ENCODE data around the gene FUT1. TPM values are rescaled to one million over a fixed set of nuclear protein-coding genes. Genes with fewer than 3 reads are reported as not detected.

FUT1 gene
- total and polyA plus RNA-seq, 2 donors (not counting 1 experiment from before 2014, with no cell fraction given) = not detected

- peaks cover 7% of the 10 kb centered on the region in 2 donors for H3K4me1 ChIP-seq (ENCODE audit: control insufficient read depth in 2 of 2, insufficient read depth in 2 of 2, low read length in 2 of 2)
- H2AFZ ChIP-seq (ENCODE audit: insufficient read depth, low read depth, low read length, poor library complexity, severe bottlenecking) = no peak overlapping the region
- WGBS (ENCODE audit: insufficient coverage) = 96% methylated on average over 12 of the region's 14 CpGs
- no peak overlapping the region for H3K9ac ChIP-seq (ENCODE audit: low read length)
- H3K9me3 Mint-ChIP-seq (ENCODE audit: insufficient read depth) = no peaks in the 10 kb centered on the region
- POLR2A ChIA-PET = no interaction called here
- H3K27me3 Mint-ChIP-seq = peaks cover 35% of the 10 kb centered on the region
- peaks cover 0 to 45% (median 14%) of the 10 kb centered on the region in 4 experiments for H3K27me3 ChIP-seq (replicated peaks in 1 of 4; ENCODE audit: control extremely low read depth in 1 of 4, control insufficient read depth in 3 of 4, insufficient read depth in 4 of 4, low read length in 3 of 4)
- H3K4me1 Mint-ChIP-seq = peaks cover 7% of the 10 kb centered on the region
- peaks cover 0 to 5% (median 0%) of the 10 kb centered on the region in 3 donors for H3K9me3 ChIP-seq (ENCODE audit: control extremely low read depth in 1 of 3, control insufficient read depth in 2 of 3, insufficient read depth in 1 of 3, low read length in 2 of 3)
- intact Hi-C loops (cut with micrococcal nuclease) = no loop called here
- H3K4me2 ChIP-seq (replicated peaks; ENCODE audit: low read depth, low read length, poor library complexity, severe bottlenecking) = no peak overlapping the region
- no peaks in the 10 kb centered on the region for H3K36me3 ChIP-seq (replicated peaks in 1 of 2; ENCODE audit: control extremely low read depth in 1 of 2, control insufficient read depth in 1 of 2, extremely low read depth in 1 of 2, insufficient read depth in 2 of 2, low read length in 1 of 2)
- no peaks in the 10 kb centered on the region for H4K20me1 ChIP-seq (ENCODE audit: control insufficient read depth, insufficient read depth, low read length, poor library complexity, severe bottlenecking)
- no peak overlapping the region for H3K4me3 ChIP-seq (ENCODE audit: control extremely low read depth in 1 of 5, extremely low read depth in 1 of 5, insufficient read depth in 1 of 5, low read depth in 2 of 5, low read length in 4 of 5)
- H3K79me2 ChIP-seq (ENCODE audit: control insufficient read depth, insufficient read depth, low read length) = no peaks in the 10 kb centered on the region
- DNase-seq = no peak
- no peak overlapping the region for H3K4me3 Mint-ChIP-seq
- TF ChIP-seq CTCF (IDR thresholded peaks at IDR 0.05) = no peak
- no peak for TF ChIP-seq EZH2 (IDR thresholded peaks at IDR 0.05; ENCODE audit: borderline replicate concordance, insufficient read depth, low read depth, low read length, poor library complexity, severe bottlenecking)
- no peak overlapping the region for H3K27ac Mint-ChIP-seq
- H3K27ac ChIP-seq (ENCODE audit: low read length in 2 of 2) = no peak overlapping the region
- ATAC-seq (ENCODE audit: low read depth) = no peak
- CTCF ChIA-PET = no interaction called here
Measured at GRCh38 chr19:48757741-48758144, 5.3 kb upstream of the FUT1 start.

- intact Hi-C loops (cut with micrococcal nuclease) = no loop called here
- H3K9ac ChIP-seq (ENCODE audit: low read length) = no peak overlapping the region
- ATAC-seq (ENCODE audit: low read depth) (no peak), DNase-seq (no peak)
- peaks cover 0 to 46% (median 17%) of the 10 kb centered on the region in 4 experiments for H3K27me3 ChIP-seq (replicated peaks in 1 of 4; ENCODE audit: control extremely low read depth in 1 of 4, control insufficient read depth in 3 of 4, insufficient read depth in 4 of 4, low read length in 3 of 4)
- peaks cover 12 to 13% of the 10 kb centered on the region in 2 donors for H3K4me1 ChIP-seq (ENCODE audit: control insufficient read depth in 2 of 2, insufficient read depth in 2 of 2, low read length in 2 of 2)
- H3K27ac ChIP-seq (ENCODE audit: low read length in 2 of 2) = no peak overlapping the region
- H3K4me3 ChIP-seq (ENCODE audit: control extremely low read depth in 1 of 5, extremely low read depth in 1 of 5, insufficient read depth in 1 of 5, low read depth in 2 of 5, low read length in 4 of 5) = no peak overlapping the region
- Mint-ChIP-seq H3K27me3 (peaks cover 35% of the 10 kb centered on the region), H3K4me1 (peaks cover 8% of the 10 kb centered on the region), H3K4me3 (no peak overlapping the region), H3K27ac (no peak overlapping the region), H3K9me3 (ENCODE audit: insufficient read depth) (no peaks in the 10 kb centered on the region)
- no peak overlapping the region for H3K4me2 ChIP-seq (replicated peaks; ENCODE audit: low read depth, low read length, poor library complexity, severe bottlenecking)
- 88% methylated on average over 12 of the region's 12 CpGs for WGBS (ENCODE audit: insufficient coverage)
- TF ChIP-seq EZH2 (IDR thresholded peaks at IDR 0.05; ENCODE audit: borderline replicate concordance, insufficient read depth, low read depth, low read length, poor library complexity, severe bottlenecking) = no peak
- TF ChIP-seq CTCF (IDR thresholded peaks at IDR 0.05) = no peak
- H3K79me2 ChIP-seq (ENCODE audit: control insufficient read depth, insufficient read depth, low read length) = no peaks in the 10 kb centered on the region
- POLR2A ChIA-PET = no interaction called here
- H3K36me3 ChIP-seq (replicated peaks in 1 of 2; ENCODE audit: control extremely low read depth in 1 of 2, control insufficient read depth in 1 of 2, extremely low read depth in 1 of 2, insufficient read depth in 2 of 2, low read length in 1 of 2) = no peaks in the 10 kb centered on the region
- H2AFZ ChIP-seq (ENCODE audit: insufficient read depth, low read depth, low read length, poor library complexity, severe bottlenecking) = no peak overlapping the region
- peaks cover 0 to 6% (median 0%) of the 10 kb centered on the region in 3 donors for H3K9me3 ChIP-seq (ENCODE audit: control extremely low read depth in 1 of 3, control insufficient read depth in 2 of 3, insufficient read depth in 1 of 3, low read length in 2 of 3)
- CTCF ChIA-PET = no interaction called here
- no peaks in the 10 kb centered on the region for H4K20me1 ChIP-seq (ENCODE audit: control insufficient read depth, insufficient read depth, low read length, poor library complexity, severe bottlenecking)
Measured at GRCh38 chr19:48757089-48757675, 4.7 kb upstream of the FUT1 start.
